ENCODE measurements around the gene MOXD1. TPM values are rescaled to one million over a fixed set of nuclear protein-coding genes. Genes with fewer than 3 reads are reported as not detected.

MOXD1 gene
- total RNA-seq, 1 donor from 2014 or later, result 113 TPM

GRCh38 chr6:132268209-132268608 is 133.1 kb downstream of the MOXD1 start:
- Mint-ChIP-seq H3K9me3 (no peaks in the 10 kb centered on the region), H3K36me3 (no peaks in the 10 kb centered on the region), H3K27ac (no peak overlapping the region), H3K27me3 (ENCODE audit: low read depth) (no peaks in the 10 kb centered on the region), H3K4me1 (no peaks in the 10 kb centered on the region), H3K4me3 (no peak overlapping the region)
- no peak for TF ChIP-seq CTCF (IDR thresholded peaks at IDR 0.05; ENCODE audit: unreplicated experiment)
- DNase-seq (ENCODE audit: low spot score in 2 of 2, unreplicated experiment in 2 of 2), result no peak

GRCh38 chr6:132265451-132266097 is 135.7 kb downstream of the MOXD1 start:
- Mint-ChIP-seq H3K4me1 (no peaks in the 10 kb centered on the region), H3K27me3 (ENCODE audit: low read depth) (no peaks in the 10 kb centered on the region), H3K9me3 (no peaks in the 10 kb centered on the region), H3K4me3 (no peak overlapping the region), H3K27ac (no peak overlapping the region), H3K36me3 (no peaks in the 10 kb centered on the region)
- no peak for TF ChIP-seq CTCF (IDR thresholded peaks at IDR 0.05; ENCODE audit: unreplicated experiment)
- DNase-seq (ENCODE audit: low spot score in 2 of 2, unreplicated experiment in 2 of 2), result no peak

- no peaks in the 10 kb centered on the region for H3K4me1 Mint-ChIP-seq
- no peak for TF ChIP-seq CTCF (IDR thresholded peaks at IDR 0.05; ENCODE audit: unreplicated experiment)
- no peak for DNase-seq (ENCODE audit: low spot score in 2 of 2, unreplicated experiment in 2 of 2)
- H3K27me3 Mint-ChIP-seq (ENCODE audit: low read depth), result no peaks in the 10 kb centered on the region
- H3K36me3 Mint-ChIP-seq, result no peaks in the 10 kb centered on the region
- no peak overlapping the region for H3K4me3 Mint-ChIP-seq
- H3K9me3 Mint-ChIP-seq, result no peaks in the 10 kb centered on the region
- no peak overlapping the region for H3K27ac Mint-ChIP-seq
Observed at GRCh38 chr6:132264021-132264500, 137.2 kb downstream of the MOXD1 start.

- DNase-seq (ENCODE audit: low spot score in 2 of 2, unreplicated experiment in 2 of 2), result no peak
- TF ChIP-seq CTCF (IDR thresholded peaks at IDR 0.05; ENCODE audit: unreplicated experiment), result no peak
Observed at GRCh38 chr6:132261354-132261753, 139.9 kb downstream of the MOXD1 start.

GRCh38 chr6:132259070-132259469 is 142.2 kb downstream of the MOXD1 start:
- no peaks in the 10 kb centered on the region for H3K9me3 Mint-ChIP-seq
- H3K27me3 Mint-ChIP-seq (ENCODE audit: low read depth), result peaks cover 1% of the 10 kb centered on the region
- H3K4me1 Mint-ChIP-seq, result no peaks in the 10 kb centered on the region
- H3K27ac Mint-ChIP-seq, result no peak overlapping the region
- DNase-seq (ENCODE audit: low spot score in 2 of 2, unreplicated experiment in 2 of 2), result no peak
- no peak for TF ChIP-seq CTCF (IDR thresholded peaks at IDR 0.05; ENCODE audit: unreplicated experiment)
- H3K4me3 Mint-ChIP-seq, result no peak overlapping the region
- no peaks in the 10 kb centered on the region for H3K36me3 Mint-ChIP-seq

More at GRCh38 chr6:132261354-132261753, 139.9 kb downstream of the MOXD1 start:
- Mint-ChIP-seq H3K36me3 (no peaks in the 10 kb centered on the region), H3K4me1 (no peaks in the 10 kb centered on the region), H3K4me3 (no peak overlapping the region), H3K27me3 (ENCODE audit: low read depth) (no peaks in the 10 kb centered on the region), H3K9me3 (no peaks in the 10 kb centered on the region), H3K27ac (no peak overlapping the region)
